CD4-positive, alpha-beta T cell treated with Interleukin-10 for 1 hour (primary cell): ENCODE results near the gene TYRO3.
A peak's percentile ranks its signal among the peaks of the same experiment; 100 is the strongest.
"Not testable (repeated sequence)": the region's sequence is repeated elsewhere in the genome, so short reads cannot be mapped to it uniquely, and the experiment has no call there.

ENCODE experiments used
- DNase-seq: peaks from one replicate; pipeline ENCODE4 v3.0.0-alpha.2; 2020

Gene TYRO3

DNA sequence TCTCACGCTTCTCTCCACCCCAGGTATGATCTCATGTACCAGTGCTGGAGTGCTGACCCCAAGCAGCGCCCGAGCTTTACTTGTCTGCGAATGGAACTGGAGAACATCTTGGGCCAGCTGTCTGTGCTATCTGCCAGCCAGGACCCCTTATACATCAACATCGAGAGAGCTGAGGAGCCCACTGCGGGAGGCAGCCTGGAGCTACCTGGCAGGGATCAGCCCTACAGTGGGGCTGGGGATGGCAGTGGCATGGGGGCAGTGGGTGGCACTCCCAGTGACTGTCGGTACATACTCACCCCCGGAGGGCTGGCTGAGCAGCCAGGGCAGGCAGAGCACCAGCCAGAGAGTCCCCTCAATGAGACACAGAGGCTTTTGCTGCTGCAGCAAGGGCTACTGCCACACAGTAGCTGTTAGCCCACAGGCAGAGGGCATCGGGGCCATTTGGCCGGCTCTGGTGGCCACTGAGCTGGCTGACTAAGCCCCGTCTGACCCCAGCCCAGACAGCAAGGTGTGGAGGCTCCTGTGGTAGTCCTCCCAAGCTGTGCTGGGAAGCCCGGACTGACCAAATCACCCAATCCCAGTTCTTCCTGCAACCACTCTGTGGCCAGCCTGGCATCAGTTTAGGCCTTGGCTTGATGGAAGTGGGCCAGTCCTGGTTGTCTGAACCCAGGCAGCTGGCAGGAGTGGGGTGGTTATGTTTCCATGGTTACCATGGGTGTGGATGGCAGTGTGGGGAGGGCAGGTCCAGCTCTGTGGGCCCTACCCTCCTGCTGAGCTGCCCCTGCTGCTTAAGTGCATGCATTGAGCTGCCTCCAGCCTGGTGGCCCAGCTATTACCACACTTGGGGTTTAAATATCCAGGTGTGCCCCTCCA is 19.1 kb downstream of the TYRO3 start:
- DNase-seq, result no peak

DNA sequence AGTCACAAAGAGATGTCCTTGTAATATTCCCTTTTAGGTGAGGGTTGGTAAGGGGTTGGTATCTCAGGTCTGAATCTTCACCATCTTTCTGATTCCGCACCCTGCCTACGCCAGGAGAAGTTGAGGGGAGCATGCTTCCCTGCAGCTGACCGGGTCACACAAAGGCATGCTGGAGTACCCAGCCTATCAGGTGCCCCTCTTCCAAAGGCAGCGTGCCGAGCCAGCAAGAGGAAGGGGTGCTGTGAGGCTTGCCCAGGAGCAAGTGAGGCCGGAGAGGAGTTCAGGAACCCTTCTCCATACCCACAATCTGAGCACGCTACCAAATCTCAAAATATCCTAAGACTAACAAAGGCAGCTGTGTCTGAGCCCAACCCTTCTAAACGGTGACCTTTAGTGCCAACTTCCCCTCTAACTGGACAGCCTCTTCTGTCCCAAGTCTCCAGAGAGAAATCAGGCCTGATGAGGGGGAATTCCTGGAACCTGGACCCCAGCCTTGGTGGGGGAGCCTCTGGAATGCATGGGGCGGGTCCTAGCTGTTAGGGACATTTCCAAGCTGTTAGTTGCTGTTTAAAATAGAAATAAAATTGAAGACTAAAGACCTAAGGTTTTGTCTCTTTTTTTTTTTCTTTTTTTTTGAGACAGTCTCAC is 19.8 kb downstream of the TYRO3 start:
- no peak for DNase-seq

DNA sequence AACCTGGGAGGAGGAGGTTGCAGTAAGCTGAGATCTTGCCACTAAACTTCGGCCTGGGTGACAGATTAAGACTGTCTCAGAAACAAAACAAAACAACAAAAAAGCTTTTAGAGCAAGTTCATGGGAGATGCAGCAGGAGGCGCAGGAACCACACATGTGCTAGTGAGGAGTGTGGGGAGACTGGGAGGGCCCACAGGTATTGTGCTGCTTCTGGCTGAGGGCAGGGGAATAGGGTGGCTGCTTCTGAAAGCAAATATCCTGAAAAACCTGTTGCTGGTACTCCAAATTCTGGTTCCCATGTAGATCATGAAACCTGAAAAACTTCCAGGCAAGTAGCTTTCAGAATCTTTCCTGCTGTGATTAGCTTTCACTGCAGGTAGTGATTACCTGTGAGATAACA is 22.1 kb downstream of the TYRO3 start:
- no peak for DNase-seq

DNA sequence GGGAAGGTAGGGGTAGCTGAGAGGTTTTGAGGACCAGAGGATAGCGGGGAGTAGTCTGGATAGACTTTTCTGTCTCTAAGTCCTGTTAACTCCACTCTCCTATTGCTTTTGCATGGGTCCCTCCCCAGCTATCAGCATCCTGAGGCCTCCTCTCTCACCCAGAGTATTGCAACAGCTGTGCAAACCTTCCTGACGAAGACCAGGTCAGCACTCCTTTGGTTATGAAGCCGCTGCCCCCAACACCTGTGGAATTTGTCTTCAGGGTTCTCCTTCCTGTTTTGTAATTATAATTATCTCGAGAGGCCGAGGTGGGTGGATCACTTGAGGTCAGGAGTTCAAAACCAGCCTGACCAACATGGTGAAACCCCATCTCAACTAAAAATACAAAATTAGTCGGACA is 24.8 kb downstream of the TYRO3 start:
- DNase-seq, result no peak

DNA sequence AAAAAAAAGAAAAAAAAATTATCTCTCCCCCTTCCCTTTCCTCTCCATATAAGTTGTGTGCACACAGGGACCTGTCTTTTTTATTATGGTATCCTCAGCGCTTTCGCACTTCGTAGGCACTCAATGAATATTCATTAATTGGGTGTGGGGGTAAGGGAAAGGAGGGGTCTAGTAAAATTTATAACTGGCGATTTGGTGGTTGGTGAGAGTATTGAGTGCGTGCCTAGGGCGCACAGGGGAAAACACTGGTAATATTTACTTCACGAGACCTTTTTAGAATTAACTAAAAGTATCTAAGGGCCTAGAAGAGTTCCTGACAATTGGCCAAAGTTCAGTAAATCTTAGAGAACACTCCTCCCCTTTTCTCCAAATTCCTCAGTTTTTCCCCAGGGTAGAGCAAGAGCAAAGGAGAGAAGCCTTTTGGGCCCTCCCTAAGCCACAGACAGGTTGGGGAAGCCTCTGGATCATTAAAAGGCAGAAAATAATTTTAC is 25.7 kb downstream of the TYRO3 start:
- no peak for DNase-seq

DNA sequence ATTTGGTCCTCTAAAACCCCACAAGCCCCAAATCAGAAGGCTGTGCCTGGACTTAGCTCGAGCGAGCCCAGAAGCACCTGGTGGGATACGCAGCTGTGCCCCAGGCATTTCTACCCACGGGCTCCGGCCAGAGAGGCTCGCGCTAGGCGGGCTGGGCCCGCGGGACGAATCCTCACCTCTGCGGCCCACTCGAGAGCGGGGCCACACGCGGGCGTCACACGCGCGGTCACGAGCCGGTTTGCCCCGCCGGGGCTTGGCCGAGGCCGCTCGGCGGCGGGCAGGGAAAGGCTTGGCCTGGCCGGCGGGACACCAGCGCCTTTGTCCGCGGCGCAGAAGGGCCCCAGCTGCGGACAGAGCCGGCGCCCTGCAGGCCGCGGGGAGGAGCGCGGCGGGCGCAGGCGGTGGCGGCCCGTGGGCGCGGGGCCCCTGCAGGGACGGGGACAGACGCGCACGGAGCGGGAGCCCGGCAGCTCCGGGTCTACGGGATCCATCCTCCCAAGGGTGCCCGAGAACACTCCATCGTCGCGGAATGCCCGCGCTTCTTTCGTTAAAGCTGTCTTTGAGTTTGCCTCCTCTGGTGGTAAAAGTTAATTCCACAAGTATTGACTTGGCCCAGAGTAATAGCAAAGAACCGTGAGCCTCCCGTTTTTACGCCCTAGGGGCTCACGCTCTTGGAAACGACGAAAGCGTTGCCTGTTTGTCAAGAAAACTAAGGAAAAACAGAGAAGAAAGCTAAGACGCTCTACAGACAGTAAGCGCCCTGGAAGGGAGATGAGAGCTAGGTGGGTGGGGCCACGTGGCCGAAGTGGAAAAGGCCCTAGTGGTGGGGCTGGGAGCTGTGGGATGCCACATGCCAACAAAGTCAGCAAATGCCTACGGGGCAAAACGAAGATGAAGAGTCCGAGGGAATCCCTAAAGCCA is 26.4 kb downstream of the TYRO3 start:
- DNase-seq, result peak; percentile 25

DNA sequence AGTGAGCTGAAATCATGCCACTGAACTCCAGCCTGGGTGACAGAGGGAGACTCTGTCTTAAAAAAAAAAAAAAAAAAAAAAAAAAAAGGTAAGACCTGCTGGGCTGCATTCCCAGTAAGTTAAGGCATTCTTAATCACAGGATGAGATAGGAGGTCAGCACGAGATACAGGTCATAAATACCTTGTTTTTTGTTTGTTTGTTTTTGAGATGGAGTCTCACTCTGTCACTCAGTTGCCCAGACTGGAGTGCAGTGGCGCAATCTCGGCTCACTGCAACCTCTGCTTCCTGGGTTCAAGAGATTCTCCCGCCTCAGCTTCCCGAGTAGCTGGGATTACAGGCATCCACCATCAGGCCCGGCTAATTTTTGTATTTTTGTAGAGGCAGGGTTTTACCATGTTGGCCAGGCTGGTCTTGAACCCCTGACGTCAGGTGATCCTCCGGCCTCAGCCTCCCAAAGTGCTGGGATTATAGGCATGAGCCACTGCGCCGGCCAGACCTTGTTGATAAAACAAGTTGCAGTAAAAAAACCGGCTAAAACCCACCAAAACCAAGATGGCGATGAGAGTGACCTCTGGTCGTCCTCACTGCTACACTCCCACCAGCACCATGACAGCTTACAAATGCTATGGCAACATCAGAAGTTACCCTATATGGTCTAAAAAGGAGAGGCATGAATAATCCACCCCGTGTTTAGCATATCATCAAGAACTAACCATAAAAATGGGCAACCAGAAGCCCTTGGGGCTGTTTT is 27.7 kb downstream of the TYRO3 start:
- DNase-seq, result not testable (repeated sequence)

DNA sequence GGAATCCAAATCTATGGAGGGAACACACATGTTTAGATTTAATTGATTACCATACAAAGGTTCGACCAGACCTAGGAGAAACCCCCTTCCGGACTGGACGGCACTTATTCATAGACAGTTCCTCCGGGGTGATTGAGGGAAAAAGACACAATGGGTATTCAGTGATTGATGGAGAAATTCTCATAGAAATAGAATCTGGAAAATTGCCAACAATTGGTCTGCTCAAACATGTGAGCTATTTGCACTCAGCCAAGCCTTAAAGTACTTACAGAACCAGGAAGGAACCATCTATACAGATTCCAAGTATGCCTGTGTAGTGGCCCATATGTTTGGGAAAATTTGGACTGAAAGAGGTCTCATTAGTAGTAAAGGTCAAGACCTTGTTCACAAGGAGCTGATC is 30.0 kb downstream of the TYRO3 start:
- not testable (repeated sequence) for DNase-seq

DNA sequence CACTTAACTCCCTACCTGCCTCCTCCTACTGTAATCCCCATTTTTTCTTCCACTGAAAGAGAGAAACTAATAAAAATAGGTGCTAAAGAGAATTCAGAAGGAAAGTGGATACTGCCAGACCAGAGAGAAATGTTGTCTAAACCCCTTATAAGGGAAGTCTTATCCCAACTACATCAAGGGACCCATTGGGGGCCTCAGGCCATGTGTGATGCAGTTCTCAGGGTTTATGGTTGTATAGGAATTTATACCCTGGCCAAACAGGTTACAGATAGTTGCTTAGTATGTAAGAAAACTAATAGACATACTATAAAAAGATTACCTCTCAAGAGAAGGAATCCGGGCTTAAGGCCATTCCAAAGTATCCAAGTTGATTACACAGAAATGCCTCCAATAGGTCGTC is 30.6 kb downstream of the TYRO3 start:
- not testable (repeated sequence) for DNase-seq

DNA sequence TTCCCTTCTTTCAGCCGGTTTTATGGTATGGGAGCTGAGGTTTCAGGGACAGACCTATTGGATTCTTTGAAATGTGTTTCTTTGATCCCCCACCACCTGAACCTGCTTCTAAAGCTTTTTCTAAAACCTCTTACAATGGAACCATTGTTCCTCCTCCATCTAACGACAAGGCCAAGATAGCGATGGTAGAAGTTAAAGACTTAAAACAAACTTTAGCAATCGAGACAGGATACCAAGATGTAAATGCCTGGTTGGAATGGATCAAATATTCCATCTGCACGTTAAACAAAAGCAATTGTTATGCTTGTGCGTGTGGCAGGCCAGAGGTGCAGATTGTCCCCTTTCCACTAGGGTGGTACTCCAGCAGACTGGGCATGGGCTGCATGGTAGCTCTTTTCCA is 32.2 kb downstream of the TYRO3 start:
- not testable (repeated sequence) for DNase-seq

DNA sequence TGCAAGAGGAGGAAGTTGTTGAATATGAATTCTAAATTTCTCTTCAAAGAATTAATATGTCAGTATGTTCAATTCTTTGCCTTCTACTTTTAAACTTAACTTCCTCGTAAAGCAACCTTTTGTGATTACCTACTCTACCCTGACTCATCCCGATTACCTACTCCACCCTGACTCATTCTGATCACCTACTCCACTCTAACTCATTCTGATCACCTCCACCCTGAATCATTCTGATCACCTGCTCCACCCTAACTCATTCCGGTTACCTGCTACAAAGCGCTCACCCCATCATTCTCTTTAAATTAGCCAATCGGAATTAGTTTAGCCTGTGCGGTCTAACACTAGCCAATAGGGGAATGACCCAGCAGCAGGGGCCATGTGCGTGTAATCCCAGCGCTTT is 33.7 kb downstream of the TYRO3 start:
- DNase-seq, result not testable (repeated sequence)

DNA sequence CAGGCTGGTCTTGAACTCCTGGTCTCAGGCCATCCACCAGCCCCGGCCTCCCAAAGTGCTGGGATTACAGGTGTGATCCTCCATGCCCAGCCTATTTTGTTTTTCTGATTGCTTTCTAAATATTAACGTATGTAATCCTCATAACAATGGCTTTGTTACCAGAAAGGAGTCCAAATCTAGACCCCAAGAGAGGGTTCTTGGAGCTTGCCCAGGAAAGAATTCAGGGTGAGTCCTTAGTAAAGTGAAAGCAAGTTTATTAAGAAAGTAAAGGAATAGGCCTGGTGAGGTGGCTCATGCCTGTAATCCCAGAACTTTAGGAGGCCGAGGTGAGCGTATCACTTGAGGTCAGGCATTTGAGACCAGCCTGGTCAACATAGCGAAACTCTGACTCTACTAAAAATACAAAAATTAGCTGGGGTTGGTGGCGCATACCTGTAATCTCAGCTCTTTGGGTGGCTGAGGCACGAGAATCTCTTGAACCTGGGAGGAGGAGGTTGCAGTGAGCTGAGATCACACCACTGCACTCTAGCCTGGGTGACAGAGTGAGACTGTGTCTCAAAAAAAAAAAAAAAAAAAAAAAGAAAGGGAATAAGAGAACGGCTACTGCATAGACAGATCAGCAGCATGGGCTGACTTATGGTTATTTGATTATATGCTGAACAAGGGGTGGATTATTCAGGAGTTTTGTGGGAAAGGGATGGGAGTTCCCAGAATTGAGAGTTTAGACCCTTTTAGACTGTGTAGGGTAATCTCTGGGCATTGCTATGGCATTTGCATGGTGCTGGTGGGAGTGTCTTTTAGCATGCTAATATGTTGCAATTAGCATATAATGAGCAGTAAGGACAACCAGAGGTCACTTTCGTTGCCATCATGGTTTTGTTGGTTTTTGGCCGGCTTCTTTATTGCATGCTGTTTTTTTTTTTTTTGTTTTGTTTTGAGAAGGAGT is 36.1 kb downstream of the TYRO3 start:
- no peak for DNase-seq

DNA sequence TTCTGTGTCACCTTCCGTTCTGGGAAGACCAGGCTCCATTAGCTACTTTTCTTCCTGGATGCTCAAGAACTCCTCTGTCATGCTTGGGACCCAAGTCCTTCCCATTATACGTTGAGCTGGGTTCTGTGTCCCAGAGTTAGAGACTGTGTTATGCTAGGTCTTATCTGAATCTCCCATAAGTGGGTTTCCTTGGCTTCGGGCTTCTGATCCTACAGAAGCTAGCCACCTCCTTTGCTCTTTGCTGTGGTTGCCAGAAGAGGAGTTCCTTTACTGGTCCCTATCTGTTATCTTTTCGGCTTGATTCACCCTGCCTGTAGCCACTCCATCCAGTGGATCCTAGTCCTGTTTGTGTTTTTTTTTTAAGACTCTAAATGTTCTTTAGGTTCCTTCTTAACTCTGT is 38.0 kb downstream of the TYRO3 start:
- DNase-seq, result no peak

DNA sequence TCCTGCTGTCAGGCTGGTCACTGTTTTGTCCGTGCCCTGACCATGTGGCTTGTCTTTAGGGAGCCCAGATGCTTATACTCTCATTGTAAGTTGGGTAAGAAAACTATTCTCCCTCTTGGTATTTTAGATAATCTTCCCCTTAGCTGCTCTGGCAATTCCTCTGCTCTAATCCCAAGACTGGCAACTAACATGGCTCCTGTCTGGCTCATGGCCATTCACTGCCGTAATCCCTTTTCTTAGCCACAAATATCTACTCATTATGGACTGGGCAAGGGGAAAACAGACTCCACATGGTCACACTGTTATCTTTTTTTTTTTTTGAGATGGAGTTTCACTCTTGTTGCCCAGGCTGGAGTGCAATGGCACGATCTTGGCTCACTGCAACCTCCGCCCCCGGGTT is 38.8 kb downstream of the TYRO3 start:
- no peak for DNase-seq

DNA sequence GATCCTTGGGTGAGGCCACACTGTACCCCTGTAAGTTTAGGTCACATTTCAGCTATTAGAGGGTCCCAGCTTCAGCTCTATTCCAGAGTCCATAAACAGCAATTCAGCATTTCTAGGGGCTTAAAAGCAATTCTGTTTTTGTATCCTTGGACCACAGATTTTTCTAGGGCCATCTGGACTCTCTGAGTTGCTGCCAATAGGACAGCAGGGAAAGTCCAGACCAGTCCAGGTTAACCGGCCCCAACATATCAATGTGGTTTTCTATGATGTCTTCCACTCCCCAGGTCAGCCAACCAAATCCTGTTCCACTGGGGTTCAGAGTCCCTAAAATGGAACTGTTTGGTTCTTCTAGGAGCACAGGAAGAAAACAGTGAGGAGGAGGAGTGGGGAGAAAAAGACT is 40.0 kb downstream of the TYRO3 start:
- no peak for DNase-seq

DNA sequence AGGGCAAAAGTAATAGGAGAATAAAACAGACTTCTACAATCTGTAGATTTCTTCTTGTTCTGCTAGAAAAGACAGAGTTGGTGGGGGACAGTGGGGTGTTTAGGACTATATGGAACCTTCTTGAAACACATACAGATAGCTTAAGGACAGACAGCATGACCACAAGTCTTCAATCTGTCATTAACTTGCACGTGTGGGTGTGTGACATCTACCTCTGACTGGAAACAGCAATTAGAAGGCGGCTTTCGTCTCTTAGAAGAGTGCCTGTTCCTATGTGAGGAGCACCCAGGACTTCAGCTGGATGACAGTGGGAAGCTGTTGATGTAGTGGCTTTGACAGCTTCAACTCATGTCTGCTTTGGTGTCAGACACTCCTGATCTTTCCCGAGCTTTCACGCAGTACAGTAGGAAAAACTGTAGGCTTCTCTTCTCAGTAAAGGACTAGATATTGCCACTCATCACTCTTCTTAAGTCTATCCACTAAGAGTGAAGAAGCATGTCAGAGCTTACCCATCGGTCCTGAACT is 44.5 kb downstream of the TYRO3 start:
- no peak for DNase-seq

DNA sequence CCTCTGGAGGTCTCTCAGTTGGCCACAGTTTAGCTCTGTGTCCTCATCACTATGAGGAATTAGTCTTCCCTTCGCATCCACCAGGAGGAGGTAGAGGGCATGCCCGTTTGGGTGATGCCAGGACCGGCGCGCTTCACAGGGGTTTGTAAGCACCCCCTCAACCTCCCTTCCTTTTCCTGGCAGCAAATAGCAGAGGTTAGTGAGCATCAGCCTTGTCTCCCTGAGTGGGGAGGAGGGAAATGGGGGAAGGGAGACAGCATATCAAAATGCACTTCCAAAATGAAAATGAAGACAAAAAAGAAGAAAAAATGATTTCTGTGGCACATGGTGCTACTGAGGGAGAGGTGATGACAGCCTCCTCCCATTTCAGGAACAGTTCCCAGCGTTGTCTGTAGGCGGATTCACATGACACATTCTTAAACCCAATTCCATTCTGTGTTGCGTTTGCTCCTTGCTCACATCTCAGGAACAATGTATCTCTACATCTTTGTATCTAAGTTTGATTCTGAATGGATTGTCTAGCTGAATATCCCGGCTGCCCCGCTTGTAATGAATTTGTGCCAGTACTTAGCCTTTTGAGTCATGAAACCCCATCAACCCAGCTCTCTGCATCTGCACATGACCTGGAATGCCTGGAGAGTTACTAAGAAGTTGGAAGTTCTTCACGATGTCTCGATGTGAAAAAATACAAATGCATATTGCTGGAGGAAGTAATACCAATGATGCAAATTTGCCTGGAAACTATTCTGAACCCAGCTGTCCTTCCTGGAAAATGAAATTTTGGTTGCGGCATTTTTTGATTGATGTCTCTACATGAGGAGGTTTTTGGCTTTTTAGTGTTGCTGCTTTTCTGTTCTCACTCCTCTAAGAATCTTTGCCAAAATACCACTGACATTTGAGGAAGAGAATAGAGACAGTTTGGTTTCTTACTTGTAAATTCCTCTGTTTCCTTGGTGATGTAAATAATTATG is 45.2 kb downstream of the TYRO3 start:
- DNase-seq, result peak; percentile 66

DNA sequence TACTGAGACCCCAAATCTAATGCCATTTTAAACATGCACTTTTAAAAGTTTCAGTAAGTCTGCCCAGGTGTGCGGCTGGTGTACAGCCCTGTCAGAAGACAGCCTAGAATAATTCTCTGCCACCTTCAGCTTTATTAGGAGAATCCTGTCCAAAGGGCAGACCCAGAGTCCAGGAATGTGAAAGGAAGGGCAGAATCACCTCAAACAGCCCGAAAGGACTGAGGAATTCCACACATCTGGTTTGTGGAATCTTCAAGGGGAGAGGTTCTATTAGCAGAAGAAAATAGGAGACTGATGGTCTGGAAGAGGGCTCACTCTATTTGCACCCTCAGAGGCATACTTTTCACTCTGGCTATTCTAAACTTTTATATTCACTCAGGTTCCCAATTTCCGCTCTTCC is 46.6 kb downstream of the TYRO3 start:
- DNase-seq, result no peak

DNA sequence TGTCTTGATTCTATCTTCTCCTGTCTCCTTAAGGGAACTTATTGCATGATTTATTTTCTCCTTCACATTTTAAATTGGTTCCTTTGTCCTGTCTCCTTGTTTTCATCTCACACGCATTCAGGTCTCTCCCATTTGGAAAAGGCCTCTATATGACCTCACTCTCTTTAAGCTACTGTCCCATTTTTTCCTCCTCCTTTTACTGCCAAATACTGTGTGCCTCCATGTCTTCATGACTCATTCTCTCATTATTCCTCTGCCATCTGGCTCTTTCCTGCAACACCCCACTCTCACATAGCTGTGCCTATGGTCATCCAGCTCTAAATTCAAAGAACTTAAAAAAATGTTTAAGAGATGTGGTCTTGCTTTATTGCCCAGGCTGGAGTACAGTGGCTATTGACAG is 48.0 kb downstream of the TYRO3 start:
- DNase-seq, result no peak

DNA sequence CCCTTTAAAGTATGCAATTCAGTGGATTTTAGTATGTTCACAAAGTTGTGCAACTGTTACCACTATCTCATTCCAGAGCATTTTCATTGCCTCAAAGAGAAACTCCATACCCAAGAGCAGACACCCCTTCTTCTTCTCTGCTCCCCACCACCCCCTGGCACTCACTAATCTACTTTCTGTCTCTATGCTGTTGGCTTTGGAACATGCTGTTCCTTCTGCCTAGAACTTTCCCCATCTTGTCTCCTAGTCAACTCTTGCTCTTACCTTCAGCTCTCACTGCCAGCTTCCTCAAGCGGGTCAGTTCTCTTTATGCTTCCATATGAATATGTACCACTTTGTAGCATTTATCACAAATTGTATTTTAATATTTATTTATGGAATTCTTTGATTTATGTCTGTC is 50.1 kb downstream of the TYRO3 start:
- no peak for DNase-seq
